ENCODE results near the gene TUBGCP4.
"Not testable (repeated sequence)": the region's sequence is repeated elsewhere in the genome, so short reads cannot be mapped to it uniquely, and the experiment has no call there.

TUBGCP4 gene

GRCh38 chr15:43370975-43371974 lies at the start of gene TUBGCP4, which contains the start of gene ZSCAN29:
TSS of gene TUBGCP4 (plus strand) at chr15:43371101. CDS start at chr15:43371355, 254 bp downstream.
TSS of gene ZSCAN29 (minus strand) at chr15:43371043. CDS start at chr15:43369913, 1,130 bp downstream.
- peak; percentile 91 for DNase-seq

- DNase-seq, result no peak
Observed at GRCh38 chr15:43325039-43325684, 45.7 kb upstream of the TUBGCP4 start.

GRCh38 chr15:43329217-43329959 lies 41.5 kb upstream of the TUBGCP4 start:
- no peak for DNase-seq

GRCh38 chr15:43329960-43330779 lies 40.7 kb upstream of the TUBGCP4 start, which contains the start of gene LCMT2:
TSS of gene LCMT2 (minus strand) at chr15:43330573. CDS start at chr15:43330489, 84 bp downstream.
- peak; percentile 93 for DNase-seq

DNA sequence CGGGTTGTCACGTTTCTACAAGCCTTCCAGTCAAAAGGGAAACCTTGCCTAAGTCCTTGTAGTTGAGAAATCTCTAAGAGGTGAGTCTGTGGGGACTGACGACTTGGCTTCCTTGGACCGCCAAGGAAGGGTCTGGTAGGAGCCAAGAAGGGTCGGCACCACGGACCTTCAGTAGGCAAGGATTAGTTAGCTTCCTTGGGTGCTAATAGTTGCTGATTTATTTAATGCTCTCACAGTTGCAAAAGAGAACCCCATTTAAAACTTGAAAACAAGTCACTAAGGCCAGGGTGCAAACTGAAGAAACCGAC lies 40.2 kb upstream of the TUBGCP4 start:
- DNase-seq, result no peak

DNA sequence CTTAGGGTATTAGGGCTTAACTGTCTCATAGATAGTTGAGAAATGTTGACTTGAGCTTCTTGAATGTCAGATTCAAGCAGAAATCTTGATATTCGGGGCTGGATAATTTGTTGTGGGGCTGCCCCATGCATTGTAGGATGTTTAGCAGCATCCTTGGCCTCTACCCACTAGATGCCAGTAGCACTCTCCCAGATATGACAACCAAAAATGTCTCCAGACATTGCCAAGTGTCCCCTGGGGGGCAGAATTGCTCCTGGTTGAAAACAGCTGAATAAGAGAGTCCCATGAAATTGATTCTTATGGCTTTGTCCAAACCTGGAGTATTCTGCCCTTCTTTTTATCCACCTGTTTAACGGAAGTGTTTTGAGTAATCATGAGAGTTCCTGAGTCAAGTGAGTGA lies 24.6 kb upstream of the TUBGCP4 start:
- DNase-seq, result no peak

DNA sequence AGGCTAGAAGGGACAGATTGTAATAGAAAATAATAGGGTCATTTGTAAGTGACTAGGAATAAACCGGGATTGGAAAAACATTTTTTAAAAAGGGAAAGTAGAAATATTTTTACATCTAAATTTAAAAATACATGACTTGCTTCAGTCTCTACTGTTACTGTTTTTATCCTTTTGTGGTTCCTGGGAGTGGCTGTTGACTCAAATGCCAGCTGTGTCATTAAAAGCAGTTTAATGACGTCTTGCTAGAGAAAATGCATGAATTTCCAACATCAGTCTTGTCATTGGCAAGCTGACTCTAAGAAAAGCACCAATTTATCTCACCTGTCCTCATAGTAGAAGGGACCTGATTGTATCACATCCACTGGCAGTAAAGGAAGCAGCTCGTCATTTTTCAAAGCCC lies 23.8 kb upstream of the TUBGCP4 start:
- DNase-seq, result no peak

DNA sequence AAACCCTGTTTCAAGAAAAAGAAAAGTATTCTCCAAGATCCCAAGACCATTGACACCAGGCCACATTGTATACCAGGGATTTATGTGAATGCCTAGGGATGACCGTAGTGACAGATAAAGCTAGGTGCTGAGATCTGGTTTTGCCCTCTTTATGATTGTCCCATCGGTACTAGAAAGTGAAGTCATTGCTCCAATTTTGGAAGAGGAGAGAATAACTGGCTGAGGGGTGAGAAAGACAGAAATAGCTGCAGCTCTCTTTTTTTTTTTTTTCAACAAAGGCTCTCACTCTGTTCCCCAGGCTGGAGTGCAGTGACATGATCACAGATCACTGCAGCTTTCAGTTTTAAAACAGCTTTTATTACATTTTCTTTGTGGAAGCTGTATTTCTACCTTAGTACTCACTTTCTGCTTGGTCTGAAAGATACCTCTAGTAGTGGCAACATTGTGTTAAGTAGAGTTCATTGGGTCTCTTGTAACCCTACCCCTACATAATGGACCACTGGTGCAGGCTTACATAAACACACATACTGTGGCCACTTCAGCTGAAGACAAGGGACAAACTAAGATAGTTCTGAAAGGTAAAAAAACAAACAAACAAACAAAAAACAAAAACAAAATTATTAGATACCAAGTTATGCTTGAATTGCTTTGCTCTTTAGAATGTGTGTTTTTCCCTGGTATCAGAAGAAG lies 18.1 kb upstream of the TUBGCP4 start:
- DNase-seq, result no peak

GRCh38 chr15:43360821-43361220 lies 10.1 kb upstream of the TUBGCP4 start:
- no peak for DNase-seq

DNA sequence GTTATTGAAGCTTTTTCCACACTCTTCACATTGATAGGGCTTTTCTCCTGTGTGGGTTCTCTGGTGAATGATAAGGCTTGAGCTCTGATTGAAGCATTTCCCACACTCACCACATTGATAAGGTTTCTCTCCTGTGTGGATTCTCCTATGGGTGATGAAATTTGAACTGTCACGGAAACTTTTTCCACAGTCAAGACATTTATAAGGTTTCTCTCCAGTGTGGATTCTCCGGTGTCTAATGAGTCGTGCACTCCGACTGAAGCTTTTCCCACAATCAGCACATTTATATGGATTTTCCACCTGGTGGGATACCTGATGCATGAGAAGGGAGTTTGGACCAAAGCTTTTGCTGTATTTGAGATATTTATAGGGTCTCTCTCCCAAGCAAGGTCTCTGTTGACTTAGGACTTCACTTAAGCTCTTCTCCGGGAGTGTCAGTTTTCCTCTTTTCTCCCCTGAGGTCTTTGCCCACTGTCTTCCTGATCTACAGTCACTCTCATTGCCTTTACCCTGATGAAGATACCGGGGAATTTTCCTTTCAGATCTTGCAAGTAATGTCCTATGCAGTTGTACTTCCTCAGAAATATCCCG lies 9.5 kb upstream of the TUBGCP4 start:
- no peak for DNase-seq

- peak; percentile 6 for DNase-seq
Observed at GRCh38 chr15:43370310-43370974, 459 bp upstream of the TUBGCP4 start.

DNA sequence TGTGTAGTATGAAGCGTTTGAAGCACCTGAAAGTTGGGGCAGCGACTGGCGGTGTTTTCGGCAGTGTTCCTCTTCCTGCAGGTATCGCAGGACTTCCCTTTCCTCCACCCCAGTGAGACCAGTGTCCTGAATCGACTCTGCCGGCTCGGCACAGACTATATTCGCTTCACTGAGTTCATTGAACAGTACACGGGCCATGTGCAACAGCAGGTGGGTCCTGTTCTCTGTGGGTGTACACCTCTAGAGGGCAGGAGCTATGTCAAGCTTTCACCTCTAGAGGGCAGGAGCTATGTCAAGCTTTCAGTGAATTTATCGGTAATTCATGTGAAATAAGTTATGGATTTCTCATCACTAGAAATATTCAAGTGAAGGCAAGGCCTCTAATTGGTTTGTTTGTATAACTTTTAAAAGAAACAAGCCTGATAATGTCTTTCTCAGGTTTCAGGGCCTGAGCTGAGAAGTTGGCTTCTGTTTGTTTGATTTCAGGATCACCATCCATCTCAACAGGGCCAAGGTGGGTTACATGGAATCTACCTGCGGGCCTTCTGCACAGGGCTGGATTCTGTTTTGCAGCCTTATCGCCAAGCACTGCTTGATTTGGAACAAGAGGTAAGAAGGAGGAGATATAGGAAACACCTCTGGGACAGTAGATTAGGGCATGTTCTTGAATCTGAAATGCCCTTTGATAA lies 5.3 kb downstream of the TUBGCP4 start:
- DNase-seq, result peak; percentile 34

GRCh38 chr15:43378601-43379000 lies 7.7 kb downstream of the TUBGCP4 start:
- no peak for DNase-seq

GRCh38 chr15:43382310-43382709 lies 11.4 kb downstream of the TUBGCP4 start:
- no peak for DNase-seq

DNA sequence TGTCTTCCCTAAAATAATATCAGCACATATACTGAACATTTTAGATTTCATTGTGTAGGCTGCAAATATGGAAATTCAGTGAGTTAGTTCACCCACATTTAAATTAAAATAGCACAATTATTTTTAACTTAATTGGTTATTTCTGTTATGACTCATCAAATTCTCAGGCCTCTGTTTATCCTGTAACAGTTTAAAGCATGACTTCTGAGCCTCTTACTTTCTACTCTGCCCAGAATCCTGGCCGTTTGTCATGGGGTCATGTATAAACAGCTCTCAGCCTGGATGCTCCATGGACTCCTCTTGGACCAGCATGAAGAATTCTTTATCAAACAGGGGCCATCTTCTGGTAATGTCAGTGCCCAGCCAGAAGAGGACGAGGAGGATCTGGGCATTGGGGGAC lies 12.2 kb downstream of the TUBGCP4 start:
- DNase-seq, result no peak

DNA sequence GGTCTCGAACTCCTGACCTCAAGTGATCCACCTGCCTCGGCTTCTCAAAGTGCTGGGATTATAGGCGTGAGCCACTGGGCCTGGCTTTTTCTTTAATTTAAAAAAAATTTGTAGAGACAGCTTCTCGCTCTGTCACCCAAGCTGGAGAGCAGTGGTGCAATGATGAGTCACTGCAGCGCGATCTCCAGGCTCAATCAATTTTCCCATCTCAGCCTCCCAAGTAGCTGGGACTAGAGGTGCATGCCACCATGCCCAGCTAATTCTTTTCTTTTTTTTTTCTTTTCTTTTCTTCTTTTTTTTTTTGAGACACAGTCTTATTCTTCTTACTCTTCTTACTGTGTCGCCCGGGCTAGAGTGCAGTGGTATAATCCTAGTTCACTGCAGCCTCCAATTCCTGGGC lies 19.8 kb downstream of the TUBGCP4 start:
- DNase-seq, result peak; percentile 3

GRCh38 chr15:43393592-43393991 lies 22.7 kb downstream of the TUBGCP4 start:
- DNase-seq, result not testable (repeated sequence)

- no peak for DNase-seq
Observed at GRCh38 chr15:43402255-43402654, 31.4 kb downstream of the TUBGCP4 start.

DNA sequence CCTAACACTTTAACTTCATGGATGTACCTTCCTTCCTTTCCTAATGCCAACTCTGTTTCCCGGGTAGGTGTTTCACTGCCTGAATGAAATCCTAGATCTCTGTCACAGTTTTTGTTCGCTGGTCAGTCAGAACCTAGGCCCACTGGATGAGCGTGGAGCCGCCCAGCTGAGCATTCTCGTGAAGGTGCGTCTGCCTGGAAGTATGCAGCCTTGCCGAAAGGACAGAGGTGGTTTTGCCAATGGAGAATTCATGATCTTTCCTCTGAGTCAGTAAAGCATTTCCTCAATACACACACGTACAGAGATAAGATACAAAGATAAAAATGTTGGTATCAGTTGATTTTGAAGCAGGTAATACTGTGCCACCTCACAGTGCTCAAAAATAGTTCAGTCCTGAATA lies 32.7 kb downstream of the TUBGCP4 start:
- DNase-seq, result no peak

DNA sequence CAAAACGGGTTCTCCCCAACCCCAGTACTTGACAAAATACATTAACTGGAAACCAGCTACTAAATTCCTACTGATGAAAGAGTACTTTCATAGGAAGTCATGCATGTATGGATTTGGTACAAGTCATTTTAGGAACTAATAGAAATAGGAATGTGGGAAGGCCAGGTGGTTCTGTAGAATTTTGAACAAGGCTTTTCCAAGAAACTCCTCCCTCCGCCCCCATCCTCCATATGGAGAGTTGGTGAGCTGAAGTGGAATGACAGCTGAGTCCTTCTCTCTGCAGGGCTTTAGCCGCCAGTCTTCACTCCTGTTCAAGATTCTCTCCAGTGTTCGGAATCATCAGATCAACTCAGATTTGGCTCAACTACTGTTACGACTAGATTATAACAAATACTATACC lies 33.2 kb downstream of the TUBGCP4 start:
- no peak for DNase-seq
